C4-2B (cell line): Measurements from ENCODE around the gene ZNHIT3.

Experiments
- ZFX ChIP-seq: fragments of 450-650 bp; IDR thresholded peaks from 2 replicates; pipeline ENCODE4 v1.6.1; 2017
- TF ChIP-seq, protein P1 (sequence below): fragments of 450-650 bp; conservative IDR thresholded peaks from 2 replicates; pipeline ENCODE4 v1.5.1; 2017; ENCODE audit warnings: mild to moderate bottlenecking

- TF ChIP-seq, protein P1, sequence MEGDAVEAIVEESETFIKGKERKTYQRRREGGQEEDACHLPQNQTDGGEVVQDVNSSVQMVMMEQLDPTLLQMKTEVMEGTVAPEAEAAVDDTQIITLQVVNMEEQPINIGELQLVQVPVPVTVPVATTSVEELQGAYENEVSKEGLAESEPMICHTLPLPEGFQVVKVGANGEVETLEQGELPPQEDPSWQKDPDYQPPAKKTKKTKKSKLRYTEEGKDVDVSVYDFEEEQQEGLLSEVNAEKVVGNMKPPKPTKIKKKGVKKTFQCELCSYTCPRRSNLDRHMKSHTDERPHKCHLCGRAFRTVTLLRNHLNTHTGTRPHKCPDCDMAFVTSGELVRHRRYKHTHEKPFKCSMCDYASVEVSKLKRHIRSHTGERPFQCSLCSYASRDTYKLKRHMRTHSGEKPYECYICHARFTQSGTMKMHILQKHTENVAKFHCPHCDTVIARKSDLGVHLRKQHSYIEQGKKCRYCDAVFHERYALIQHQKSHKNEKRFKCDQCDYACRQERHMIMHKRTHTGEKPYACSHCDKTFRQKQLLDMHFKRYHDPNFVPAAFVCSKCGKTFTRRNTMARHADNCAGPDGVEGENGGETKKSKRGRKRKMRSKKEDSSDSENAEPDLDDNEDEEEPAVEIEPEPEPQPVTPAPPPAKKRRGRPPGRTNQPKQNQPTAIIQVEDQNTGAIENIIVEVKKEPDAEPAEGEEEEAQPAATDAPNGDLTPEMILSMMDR = no peak
- peak; percentile 30; the same call in 1 of the 2 replicates for TF ChIP-seq ZFX
Measured at GRCh38 chr17:36486204-36487194, at the start of gene ZNHIT3.
